DND-41 (cell line): ENCODE measurements around the gene RHPN2.
"Not testable (repeated sequence)": the region's sequence is repeated elsewhere in the genome, so short reads cannot be mapped to it uniquely, and the experiment has no call there.

ENCODE experiments used
- ATAC-seq: fragments of 200-7000 bp; cut with Tn5 transposase; 3 replicates; pipeline ENCODE4 v1.9.1; 2021; ENCODE audit warnings: low read depth; ENCODE audit not compliant: insufficient read depth
- DNase-seq: peaks from one replicate; pipeline ENCODE4 v3.0.0-alpha.2; 2020
- H2AFZ ChIP-seq: 2 replicates; pipeline ENCODE4 v1.6.0; 2012; ENCODE audit warnings: low read depth, low read length
- H3K27ac ChIP-seq: 2 replicates; pipeline ENCODE4 v1.5.1; 2012; ENCODE audit warnings: low read length, inconsistent platforms
- H3K27me3 ChIP-seq: fragments of 200-600 bp; sonication (generic); 2 replicates; pipeline ENCODE4 v1.6.0; 2012; ENCODE audit warnings: low read length, mild to moderate bottlenecking, inconsistent platforms; ENCODE audit not compliant: insufficient read depth, poor library complexity
- H3K36me3 ChIP-seq: 2 replicates; pipeline ENCODE4 v1.5.1; 2012; ENCODE audit warnings: low read length, inconsistent platforms; ENCODE audit not compliant: insufficient read depth
- H3K4me1 ChIP-seq: 2 replicates; pipeline ENCODE4 v1.5.1; 2012; ENCODE audit warnings: mild to moderate bottlenecking, low read length; ENCODE audit not compliant: insufficient read depth
- H3K4me2 ChIP-seq: 2 replicates; pipeline ENCODE4 v1.6.0; 2012; ENCODE audit warnings: mild to moderate bottlenecking, moderate library complexity, low read length, inconsistent platforms; ENCODE audit not compliant: insufficient read depth
- H3K4me3 ChIP-seq, 2 experiments: fragments of 200-600 bp in 1 of 2; shearing (Covaris generic) in 1 of 2; 2 replicates each; pipeline ENCODE4 v1.5.1; 2012 to 2016; ENCODE audit warnings: inconsistent platforms in 2 of 2, low read length in 2 of 2, mild to moderate bottlenecking in 2 of 2, low read depth in 1 of 2, moderate library complexity in 1 of 2
- H3K79me2 ChIP-seq: 2 replicates; pipeline ENCODE4 v1.6.0; 2012; ENCODE audit warnings: low read length, inconsistent platforms; ENCODE audit not compliant: insufficient read depth
- H3K9ac ChIP-seq: 2 replicates; pipeline ENCODE4 v1.6.0; 2012; ENCODE audit warnings: low read depth, mild to moderate bottlenecking, inconsistent platforms, low read length, moderate library complexity
- H3K9me3 ChIP-seq: 2 replicates; pipeline ENCODE4 v1.5.1; 2012; ENCODE audit warnings: low read length, moderate library complexity, mild to moderate bottlenecking, inconsistent platforms; ENCODE audit not compliant: insufficient read depth, severe bottlenecking
- H4K20me1 ChIP-seq: 2 replicates; pipeline ENCODE4 v1.6.0; 2012; ENCODE audit warnings: low read length; ENCODE audit not compliant: insufficient read depth
- CTCF ChIP-seq: IDR thresholded peaks from 2 replicates; pipeline ENCODE4 v1.5.1; 2012; ENCODE audit warnings: borderline replicate concordance, low read length, moderate library complexity, mild to moderate bottlenecking; ENCODE audit not compliant: poor library complexity, severe bottlenecking; ENCODE audit errors: extremely low read depth
- EZH2 ChIP-seq: IDR thresholded peaks from 3 replicates; pipeline ENCODE4 v1.6.1; 2012; ENCODE audit warnings: borderline replicate concordance, low read depth, mild to moderate bottlenecking, moderate library complexity, low read length, inconsistent platforms; ENCODE audit not compliant: severe bottlenecking

The RHPN2 gene

GRCh38 chr19:33005440-33005839 lies 59.2 kb downstream of the RHPN2 start:
- H3K4me2 ChIP-seq, result no peak overlapping the region
- no peak overlapping the region for H3K4me3 ChIP-seq
- H2AFZ ChIP-seq, result no peak overlapping the region
- no peaks in the 10 kb centered on the region for H4K20me1 ChIP-seq
- no peak overlapping the region for H3K9ac ChIP-seq
- no peak for ATAC-seq
- no peak for DNase-seq
- H3K27me3 ChIP-seq, result no peaks in the 10 kb centered on the region
- H3K79me2 ChIP-seq, result no peaks in the 10 kb centered on the region
- no peaks in the 10 kb centered on the region for H3K36me3 ChIP-seq
- TF ChIP-seq EZH2, result no peak
- no peak for TF ChIP-seq CTCF
- H3K27ac ChIP-seq, result no peak overlapping the region
- H3K4me1 ChIP-seq, result no peaks in the 10 kb centered on the region
- no peaks in the 10 kb centered on the region for H3K9me3 ChIP-seq

- not testable (repeated sequence) for H3K4me3 ChIP-seq, DNase-seq, H3K9ac ChIP-seq, H3K36me3 ChIP-seq, H4K20me1 ChIP-seq, H3K27ac ChIP-seq, H3K79me2 ChIP-seq, H3K27me3 ChIP-seq, H3K4me1 ChIP-seq, ATAC-seq, H2AFZ ChIP-seq, H3K4me2 ChIP-seq, H3K9me3 ChIP-seq
These were observed 61.2 kb downstream of the RHPN2 start for GRCh38 chr19:33003424-33004024.

DNA sequence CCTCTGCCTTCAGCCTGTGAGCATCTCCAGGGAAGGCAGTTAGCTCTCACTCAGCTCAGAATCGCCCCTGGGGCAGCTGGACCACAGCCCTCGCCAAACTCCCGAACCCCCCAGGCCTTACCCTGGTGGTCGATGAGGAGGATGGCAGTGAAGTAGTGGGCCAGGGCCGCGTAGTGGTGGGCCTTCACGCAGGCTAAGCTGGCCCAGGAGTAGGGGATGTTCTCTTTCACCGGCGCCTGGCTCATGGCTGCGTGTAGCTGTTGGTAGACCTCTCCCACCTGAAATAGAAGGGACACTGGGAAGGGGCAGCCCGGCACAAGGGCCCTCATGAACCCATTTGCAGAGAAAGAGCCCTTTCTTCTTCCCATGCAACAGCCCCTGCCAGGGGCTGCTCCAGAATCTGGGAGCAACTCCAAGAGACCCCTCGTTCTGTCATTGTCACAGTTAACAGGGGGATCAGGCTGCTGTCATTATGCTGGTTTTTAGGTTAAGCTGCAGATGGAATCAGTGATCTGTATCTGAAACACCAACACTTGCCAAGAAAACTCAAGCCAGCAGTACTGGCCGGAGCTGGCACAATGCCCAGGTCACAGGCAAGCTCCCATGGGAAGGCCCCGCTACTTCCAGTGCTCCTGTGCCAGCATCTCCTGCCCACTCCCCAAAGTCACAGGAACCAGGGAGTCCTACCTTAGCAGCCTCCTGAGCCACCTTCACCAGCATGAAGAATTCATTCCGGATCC lies 62.4 kb downstream of the RHPN2 start:
- not testable (repeated sequence) for H3K4me3 ChIP-seq, H3K9me3 ChIP-seq, H3K27me3 ChIP-seq, H3K36me3 ChIP-seq, H3K4me1 ChIP-seq, H3K9ac ChIP-seq, H3K79me2 ChIP-seq, DNase-seq, H3K27ac ChIP-seq, H3K4me2 ChIP-seq, H2AFZ ChIP-seq, H4K20me1 ChIP-seq, ATAC-seq

GRCh38 chr19:33000910-33001309 lies 63.8 kb downstream of the RHPN2 start:
- no peaks in the 10 kb centered on the region for H4K20me1 ChIP-seq
- no peak for TF ChIP-seq CTCF
- TF ChIP-seq EZH2, result no peak
- H3K79me2 ChIP-seq, result no peaks in the 10 kb centered on the region
- DNase-seq, result no peak
- H3K9me3 ChIP-seq, result no peaks in the 10 kb centered on the region
- H3K27me3 ChIP-seq, result no peaks in the 10 kb centered on the region
- H3K4me2 ChIP-seq, result no peak overlapping the region
- no peak overlapping the region for H3K27ac ChIP-seq
- no peak overlapping the region for H3K4me3 ChIP-seq
- H3K36me3 ChIP-seq, result no peaks in the 10 kb centered on the region
- no peak overlapping the region for H2AFZ ChIP-seq
- H3K4me1 ChIP-seq, result no peaks in the 10 kb centered on the region
- no peak for ATAC-seq
- H3K9ac ChIP-seq, result no peak overlapping the region
